Right lobe of liver (tissue), 6 donors: ENCODE measurements around the gene MAP1LC3B. TPM values are rescaled to one million over a fixed set of nuclear protein-coding genes. Genes with fewer than 3 reads are reported as not detected.

ENCODE experiments used
- ATAC-seq, 4 donors: fragments of 200-7000 bp; cut with Tn5 transposase; one replicate each; pipeline ENCODE4 v1.9.1; 2020; ENCODE audit warnings: mild to moderate bottlenecking in 4 of 4, moderate library complexity in 4 of 4
- DNase-seq, 3 donors: peaks; one replicate each; pipeline ENCODE4 v3.0.0-alpha.2; 2020
- H3K27ac ChIP-seq, 3 donors: fragments of 200-600 bp; one replicate each; pipeline ENCODE4 v1.8.0; 2022
- H3K27me3 ChIP-seq, 2 donors: fragments of 200-600 bp; one replicate each; pipeline ENCODE4 v1.8.0; 2022
- H3K36me3 ChIP-seq, 4 donors: fragments of 200-600 bp; sonication (generic) in 1 of 4; one replicate each; pipeline versions ENCODE4 v1.5.1 to v1.8.0; 2017 to 2022; ENCODE audit warnings: control low read depth in 1 of 4
- H3K4me1 ChIP-seq, 4 donors: fragments of 200-600 bp; sonication (generic) in 1 of 4; one replicate each; pipeline versions ENCODE4 v1.5.1 to v1.8.0; 2017 to 2022; ENCODE audit warnings: control low read depth in 1 of 4
- H3K4me3 ChIP-seq, 3 donors: fragments of 200-600 bp; one replicate each; pipeline ENCODE4 v1.8.0; 2022
- H3K9me3 ChIP-seq, 4 donors: fragments of 200-600 bp; sonication (generic) in 1 of 4; one replicate each; pipeline versions ENCODE4 v1.5.1 to v1.8.0; 2017 to 2022; ENCODE audit warnings: control low read depth in 1 of 4
- POLR2A ChIP-seq: fragments of 450-650 bp; IDR thresholded peaks from one replicate; pipeline ENCODE4 v1.6.1; 2017; ENCODE audit warnings: antibody characterized with exemption, mild to moderate bottlenecking
- WGBS: methylation state at CpG from one replicate; pipeline ENCODE4 v1.1.6; 2018; ENCODE audit warnings: low coverage, low lambda C conversion rate; ENCODE audit not compliant: insufficient coverage; ENCODE audit errors: missing lambda C conversion rate; 5-methylcytosine and 5-hydroxymethylcytosine counted together
- intact Hi-C, 2 donors: fragments of 100-400 bp; cut with DNase I; formaldehyde crosslinking; loops; one replicate each; pipeline versions ENCODE4 v1.11.2 to v1.14.1; 2022
- total RNA-seq, 6 experiments: library from RNA; depleted of rRNA in 2 of 6; stranded (reverse); fragments of >200 nt in 2 of 6; fragmentation: NEBNext Ultra II Directional in 3 of 6; extraction: Animal tissue kit (Norgen Biotek cat#: 25700) in 3 of 6; gene quantifications; one replicate each; pipeline versions ENCODE4 v1.1.0 to v1.2.4, GENCODE V29; 2016 to 2023
- TF ChIP-seq, protein P1 (sequence below), 4 donors: fragments of 200-600 bp in 3 of 4; fragments of 450-650 bp in 1 of 4; IDR thresholded peaks; one replicate each; pipeline versions ENCODE4 v1.5.1 to v1.8.0; 2016 to 2022; ENCODE audit warnings: antibody characterized with exemption in 4 of 4, mild to moderate bottlenecking in 2 of 4
- donor health status: DM: no; HTN: yes; CAD: no.
- donor health status: DM: no; HTN: no; CAD: no.
- donor health status: DM: no; HTN: no; CAD: no.
- donor health status: DM: no; HTN: yes; CAD: no.
- donor health status: DM: no; HTN: yes; CAD: no.

Gene MAP1LC3B
- total RNA-seq, 6 experiments from 2014 or later = 16.5 to 48.8 (median 25.6) TPM

DNA sequence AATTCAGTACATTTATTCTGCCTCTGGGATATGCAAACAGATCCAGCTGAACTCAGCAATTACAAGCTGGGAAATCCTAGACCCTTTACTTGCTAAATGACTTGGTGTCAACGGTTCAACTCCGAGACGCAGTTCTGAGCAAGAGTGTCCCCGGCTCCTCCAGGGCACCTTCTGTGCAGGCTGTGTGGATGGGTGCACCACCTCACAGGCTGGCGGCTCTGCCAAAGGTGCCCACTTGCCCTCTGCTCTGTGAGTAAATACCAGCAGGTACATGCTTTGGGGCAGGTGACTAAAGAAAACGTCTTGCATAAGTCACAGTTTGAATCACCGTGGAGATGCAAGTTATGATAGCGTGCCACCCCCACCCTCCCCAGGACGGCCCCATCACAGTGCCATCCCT is 23.3 kb downstream of the MAP1LC3B start:
- intact Hi-C loops = loop anchor here (10.0 kb wide), 2 partner anchors 149 to 219 kb away; no protein-coding TSS in a partner anchor
- TF ChIP-seq, protein P1, sequence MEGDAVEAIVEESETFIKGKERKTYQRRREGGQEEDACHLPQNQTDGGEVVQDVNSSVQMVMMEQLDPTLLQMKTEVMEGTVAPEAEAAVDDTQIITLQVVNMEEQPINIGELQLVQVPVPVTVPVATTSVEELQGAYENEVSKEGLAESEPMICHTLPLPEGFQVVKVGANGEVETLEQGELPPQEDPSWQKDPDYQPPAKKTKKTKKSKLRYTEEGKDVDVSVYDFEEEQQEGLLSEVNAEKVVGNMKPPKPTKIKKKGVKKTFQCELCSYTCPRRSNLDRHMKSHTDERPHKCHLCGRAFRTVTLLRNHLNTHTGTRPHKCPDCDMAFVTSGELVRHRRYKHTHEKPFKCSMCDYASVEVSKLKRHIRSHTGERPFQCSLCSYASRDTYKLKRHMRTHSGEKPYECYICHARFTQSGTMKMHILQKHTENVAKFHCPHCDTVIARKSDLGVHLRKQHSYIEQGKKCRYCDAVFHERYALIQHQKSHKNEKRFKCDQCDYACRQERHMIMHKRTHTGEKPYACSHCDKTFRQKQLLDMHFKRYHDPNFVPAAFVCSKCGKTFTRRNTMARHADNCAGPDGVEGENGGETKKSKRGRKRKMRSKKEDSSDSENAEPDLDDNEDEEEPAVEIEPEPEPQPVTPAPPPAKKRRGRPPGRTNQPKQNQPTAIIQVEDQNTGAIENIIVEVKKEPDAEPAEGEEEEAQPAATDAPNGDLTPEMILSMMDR (IDR thresholded peaks at IDR 0.05) = no peak
- no peak for TF ChIP-seq POLR2A
- Histone ChIP-seq H3K4me3 (no peak overlapping the region), H3K27me3 (no peaks in the 10 kb centered on the region), H3K36me3 (peaks cover 4 to 99% (median 46%) of the 10 kb centered on the region in 4 donors), H3K4me1 (no peaks in the 10 kb centered on the region), H3K9me3 (no peaks in the 10 kb centered on the region), H3K27ac (no peak overlapping the region)
- 30% methylated on average over 2 of the region's 9 CpGs for WGBS
- DNase-seq = peak in 1 of 3 donors; percentile 32
- ATAC-seq = no peak

DNA sequence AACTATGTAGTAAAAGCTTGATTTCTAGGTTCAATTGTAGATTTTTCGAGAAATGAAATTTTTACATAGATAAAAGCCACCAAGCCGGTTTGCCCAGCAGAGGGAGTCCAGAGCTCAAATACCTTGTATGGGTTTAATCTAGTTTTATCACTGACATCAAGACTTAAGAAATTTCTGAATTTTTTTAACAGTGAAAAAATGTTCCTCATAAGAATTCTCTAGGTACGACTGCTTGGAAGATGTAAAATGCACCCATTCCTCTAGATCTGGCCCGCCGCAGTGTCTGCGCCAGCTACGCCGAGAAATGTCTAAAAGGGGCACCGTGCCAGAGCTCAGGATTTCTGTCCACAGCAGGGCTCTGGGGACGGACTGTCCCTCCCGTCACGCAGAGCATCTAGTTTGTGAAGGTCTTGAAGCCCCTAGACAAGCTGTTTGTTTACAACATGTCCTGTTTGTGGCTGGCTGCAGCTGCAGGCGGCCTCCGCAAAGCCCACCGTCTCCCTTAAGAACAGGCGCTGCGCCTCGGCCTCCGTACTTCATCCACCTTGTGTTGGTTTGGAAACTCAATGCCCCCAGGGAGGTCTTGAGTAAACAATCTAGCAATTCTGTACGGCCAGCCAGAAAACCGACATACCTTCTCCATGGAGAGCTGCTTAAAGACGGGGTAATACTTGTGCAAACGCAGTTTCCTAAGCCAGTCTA is 24.8 kb downstream of the MAP1LC3B start:
- no peak overlapping the region for H3K27ac ChIP-seq
- no peaks in the 10 kb centered on the region for H3K9me3 ChIP-seq
- peak in 3 of 4 donors; percentile 23 to 38 (median 29) for ATAC-seq
- H3K4me1 ChIP-seq = no peaks in the 10 kb centered on the region
- no peak overlapping the region for H3K4me3 ChIP-seq
- intact Hi-C loops = loop anchor here (10.0 kb wide), 2 partner anchors 148 to 218 kb away; no protein-coding TSS in a partner anchor
- no peaks in the 10 kb centered on the region for H3K27me3 ChIP-seq
- DNase-seq = no peak
- H3K36me3 ChIP-seq = peaks cover 4 to 100% (median 43%) of the 10 kb centered on the region in 4 donors
- 56% methylated on average over 6 of the region's 23 CpGs for WGBS
- TF ChIP-seq POLR2A = no peak
- TF ChIP-seq, protein P1 (IDR thresholded peaks at IDR 0.05) = peak; percentile 53 to 68 (median 63)

DNA sequence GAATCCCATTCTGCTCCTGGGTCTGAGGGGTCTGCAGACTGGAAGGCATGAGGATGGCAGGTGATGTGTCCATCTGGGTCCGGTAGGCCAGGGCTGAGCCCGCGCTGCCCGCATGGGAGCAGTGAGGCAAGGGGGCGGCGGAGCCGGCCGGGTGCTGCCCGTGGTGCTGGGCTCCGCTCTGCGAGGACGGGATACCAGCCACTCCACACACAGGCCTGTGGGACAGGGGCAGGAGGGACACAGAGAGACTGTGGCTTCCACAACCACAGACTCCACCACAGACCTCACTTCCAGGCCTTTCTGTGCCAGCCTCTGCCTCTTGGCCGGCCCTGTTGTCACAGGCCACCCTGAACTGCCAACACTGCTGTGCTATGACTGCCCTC is 25.4 kb downstream of the MAP1LC3B start:
- Histone ChIP-seq H3K27me3 (no peaks in the 10 kb centered on the region), H3K36me3 (peaks cover 4 to 98% (median 43%) of the 10 kb centered on the region in 4 donors), H3K4me1 (no peaks in the 10 kb centered on the region), H3K4me3 (no peak overlapping the region), H3K9me3 (no peaks in the 10 kb centered on the region), H3K27ac (no peak overlapping the region)
- TF ChIP-seq, protein P1 (IDR thresholded peaks at IDR 0.05) = no peak
- no peak for TF ChIP-seq POLR2A
- DNase-seq (no peak), ATAC-seq (peak in 3 of 4 donors; percentile 13 to 37 (median 17))
- intact Hi-C loops = loop anchor here (10.0 kb wide), 2 partner anchors 147 to 217 kb away; no protein-coding TSS in a partner anchor
- WGBS = no CpG with 5 or more reads among the region's 13 CpGs

DNA sequence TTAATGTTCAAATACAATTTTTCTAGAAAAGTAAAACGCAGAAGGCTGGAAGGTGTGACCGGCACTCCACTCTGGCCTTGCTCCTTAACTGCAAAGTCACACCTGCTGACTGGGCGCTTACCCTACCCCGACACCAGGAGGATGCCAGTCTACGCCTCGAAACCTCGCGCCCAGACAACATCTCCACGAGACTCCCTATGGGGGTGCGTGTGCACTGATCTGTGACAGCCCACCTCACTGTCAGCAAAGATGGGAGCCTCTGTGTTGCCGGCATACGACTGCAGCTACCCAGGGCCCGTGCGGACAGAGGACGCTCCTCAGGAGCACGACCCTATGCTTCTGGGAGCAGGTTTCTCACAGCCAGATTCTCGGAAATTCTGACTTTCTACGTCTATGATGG is 26.1 kb downstream of the MAP1LC3B start:
- DNase-seq (no peak), ATAC-seq (peak in 1 of 4 donors; percentile 5)
- H3K9me3 ChIP-seq = no peaks in the 10 kb centered on the region
- peaks cover 4 to 96% (median 46%) of the 10 kb centered on the region in 4 donors for H3K36me3 ChIP-seq
- WGBS = 88% methylated on average over 10 of the region's 18 CpGs
- no peaks in the 10 kb centered on the region for H3K27me3 ChIP-seq
- H3K4me3 ChIP-seq = no peak overlapping the region
- TF ChIP-seq, protein P1 (IDR thresholded peaks at IDR 0.05) = no peak
- TF ChIP-seq POLR2A = no peak
- H3K27ac ChIP-seq = no peak overlapping the region
- no peaks in the 10 kb centered on the region for H3K4me1 ChIP-seq
- intact Hi-C loops = loop anchor here (10.0 kb wide), 2 partner anchors 147 to 217 kb away; no protein-coding TSS in a partner anchor
